Neural cell (in vitro differentiated cells): ENCODE data around the gene HEXIM2.
A peak's percentile ranks its signal among the peaks of the same experiment; 100 is the strongest.

Experiments
- CTCF ChIP-seq: fragments of 450-650 bp; IDR thresholded peaks from 2 replicates; pipeline ENCODE4 v1.5.1; 2014; ENCODE audit warnings: antibody characterized with exemption, mild to moderate bottlenecking, moderate library complexity; ENCODE audit not compliant: poor library complexity, severe bottlenecking
- EP300 ChIP-seq: fragments of 450-650 bp; conservative IDR thresholded peaks from 2 replicates; pipeline ENCODE4 v1.6.1; 2014; ENCODE audit warnings: antibody characterized with exemption, mild to moderate bottlenecking, moderate library complexity; ENCODE audit not compliant: poor library complexity, severe bottlenecking
- EZH2 ChIP-seq: fragments of 200-600, 300-800 bp; shearing (Covaris generic), sonication (generic); IDR thresholded peaks from 2 replicates; pipeline ENCODE4 v1.6.1; 2014; ENCODE audit warnings: antibody characterized with exemption, low read length, borderline replicate concordance, mild to moderate bottlenecking; ENCODE audit not compliant: insufficient read depth, poor library complexity, severe bottlenecking
- MXI1 ChIP-seq: fragments of 450-650 bp; conservative IDR thresholded peaks from 2 replicates; pipeline ENCODE4 v1.6.1; 2014; ENCODE audit warnings: antibody characterized with exemption, mild to moderate bottlenecking; ENCODE audit not compliant: poor library complexity, severe bottlenecking
- RAD21 ChIP-seq: fragments of 450-650 bp; conservative IDR thresholded peaks from 2 replicates; pipeline ENCODE4 v1.6.1; 2014; ENCODE audit warnings: antibody characterized with exemption, mild to moderate bottlenecking, moderate library complexity
- REST ChIP-seq: IDR thresholded peaks from 2 replicates; pipeline ENCODE4 v1.6.1; 2012; ENCODE audit warnings: borderline replicate concordance
- SMC3 ChIP-seq: fragments of 450-650 bp; conservative IDR thresholded peaks from 2 replicates; pipeline ENCODE4 v1.6.1; 2014; ENCODE audit warnings: antibody characterized with exemption, mild to moderate bottlenecking, moderate library complexity; ENCODE audit not compliant: poor library complexity
- TAF1 ChIP-seq: IDR thresholded peaks from 2 replicates; pipeline ENCODE4 v1.6.1; 2012; ENCODE audit warnings: low read depth

GRCh38 chr17:45148183-45149036 lies 13.3 kb upstream of the HEXIM2 start, which contains the start of gene HEXIM1:
- TF ChIP-seq EZH2 (no peak), EP300 (peak; percentile 83), CTCF (no peak), SMC3 (no peak), REST (peak; percentile 91), TAF1 (peak; percentile 94), MXI1 (peak; percentile 31), RAD21 (peak; percentile 19)
